HG02852 (cell line): Measurements from ENCODE around the gene MICAL3.

ENCODE experiments used
- ATAC-seq: cut with Tn5 transposase; IDR thresholded peaks from one replicate; pipeline ENCODE4 v1.9.1; 2021; ENCODE audit warnings: mild to moderate bottlenecking, moderate library complexity; ENCODE audit not compliant: unreplicated experiment

MICAL3 gene

GRCh38 chr22:17823964-17824363 lies 200.4 kb downstream of the MICAL3 start:
- no peak for ATAC-seq

GRCh38 chr22:17823226-17823625 lies 201.1 kb downstream of the MICAL3 start:
- no peak for ATAC-seq

- no peak for ATAC-seq
Observed at GRCh38 chr22:17822087-17822486, 202.3 kb downstream of the MICAL3 start.

GRCh38 chr22:17820879-17821439 lies 203.4 kb downstream of the MICAL3 start:
- no peak for ATAC-seq

- ATAC-seq: no peak
Observed at GRCh38 chr22:17818649-17819048, 205.7 kb downstream of the MICAL3 start.

GRCh38 chr22:17818180-17818579 lies 206.2 kb downstream of the MICAL3 start:
- ATAC-seq: no peak

GRCh38 chr22:17817511-17818065 lies 206.8 kb downstream of the MICAL3 start:
- ATAC-seq: no peak

GRCh38 chr22:17817079-17817478 lies 207.3 kb downstream of the MICAL3 start:
- ATAC-seq: no peak

GRCh38 chr22:17816649-17817048 lies 207.7 kb downstream of the MICAL3 start:
- no peak for ATAC-seq

- no peak for ATAC-seq
Observed at GRCh38 chr22:17815703-17816254, 208.6 kb downstream of the MICAL3 start.

GRCh38 chr22:17814830-17815229 lies 209.5 kb downstream of the MICAL3 start:
- ATAC-seq: no peak

GRCh38 chr22:17814084-17814483 lies 210.3 kb downstream of the MICAL3 start:
- no peak for ATAC-seq

- no peak for ATAC-seq
Observed at GRCh38 chr22:17811119-17811518, 213.2 kb downstream of the MICAL3 start.

GRCh38 chr22:17810570-17811116 lies 213.7 kb downstream of the MICAL3 start:
- no peak for ATAC-seq

- no peak for ATAC-seq
Observed at GRCh38 chr22:17808693-17809403, 215.5 kb downstream of the MICAL3 start.

- ATAC-seq: no peak
Observed at GRCh38 chr22:17807578-17808410, 216.6 kb downstream of the MICAL3 start.

- ATAC-seq: no peak
Observed at GRCh38 chr22:17807086-17807485, 217.3 kb downstream of the MICAL3 start.

GRCh38 chr22:17806437-17806836 lies 217.9 kb downstream of the MICAL3 start:
- ATAC-seq: no peak

- ATAC-seq: no peak
Observed at GRCh38 chr22:17804331-17805080, 219.9 kb downstream of the MICAL3 start.

GRCh38 chr22:17803609-17804270 lies 220.6 kb downstream of the MICAL3 start:
- ATAC-seq: no peak
